GM21526 (cell line): ENCODE data around the gene ZCCHC7.

ENCODE experiments used
- ATAC-seq: cut with Tn5 transposase; IDR thresholded peaks from one replicate; pipeline ENCODE4 v1.9.1; 2021; ENCODE audit warnings: moderate library complexity; ENCODE audit not compliant: unreplicated experiment, low FRiP score

Gene ZCCHC7

DNA sequence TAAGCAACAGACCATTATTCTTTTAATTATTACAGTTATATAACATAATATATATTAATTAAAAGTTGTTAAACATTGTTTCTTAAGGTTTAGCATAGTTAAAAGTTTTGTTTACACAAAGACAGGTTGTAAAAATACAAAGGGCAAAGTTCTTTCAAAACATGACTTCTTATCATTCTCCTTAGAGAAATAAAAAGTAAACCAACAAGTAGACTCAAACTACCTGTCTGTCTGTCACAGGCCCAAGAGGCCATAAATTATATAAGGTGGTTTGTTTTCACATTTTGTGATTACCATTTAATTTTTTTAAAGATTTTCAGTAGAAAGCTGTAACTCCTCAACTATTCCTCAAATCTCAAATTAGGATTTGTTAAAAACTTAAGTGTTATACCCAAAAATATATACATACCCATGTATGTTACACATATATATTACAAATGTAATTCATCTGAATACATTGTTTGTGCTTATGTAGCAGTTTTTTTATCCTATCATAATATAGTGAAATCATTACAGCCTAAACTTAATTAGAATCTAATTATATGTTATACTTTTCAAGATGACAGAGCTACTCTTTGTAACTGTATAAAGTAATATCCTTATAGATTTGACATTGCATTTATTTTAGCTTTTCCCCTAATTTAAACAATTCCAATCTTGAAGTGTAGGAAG lies 208.3 kb downstream of the ZCCHC7 start:
- ATAC-seq = no peak

DNA sequence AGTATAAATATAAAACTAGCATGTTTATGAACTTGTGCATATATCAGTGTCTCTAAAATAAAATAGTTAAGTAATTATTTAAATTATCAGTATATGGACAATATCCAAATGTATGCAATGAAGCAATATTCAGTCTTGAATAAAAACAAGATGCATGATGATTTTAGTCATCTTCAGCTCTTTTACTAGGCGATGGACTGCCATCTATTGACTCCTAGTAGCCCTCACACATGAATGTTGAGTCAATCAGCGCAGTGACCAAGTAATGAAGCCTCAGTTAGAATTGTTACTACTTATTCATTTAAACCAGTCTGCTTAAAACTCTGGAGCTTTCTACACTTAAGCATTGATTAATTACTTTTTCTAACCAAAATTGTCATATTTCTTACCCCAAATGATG lies 209.2 kb downstream of the ZCCHC7 start:
- ATAC-seq = no peak

DNA sequence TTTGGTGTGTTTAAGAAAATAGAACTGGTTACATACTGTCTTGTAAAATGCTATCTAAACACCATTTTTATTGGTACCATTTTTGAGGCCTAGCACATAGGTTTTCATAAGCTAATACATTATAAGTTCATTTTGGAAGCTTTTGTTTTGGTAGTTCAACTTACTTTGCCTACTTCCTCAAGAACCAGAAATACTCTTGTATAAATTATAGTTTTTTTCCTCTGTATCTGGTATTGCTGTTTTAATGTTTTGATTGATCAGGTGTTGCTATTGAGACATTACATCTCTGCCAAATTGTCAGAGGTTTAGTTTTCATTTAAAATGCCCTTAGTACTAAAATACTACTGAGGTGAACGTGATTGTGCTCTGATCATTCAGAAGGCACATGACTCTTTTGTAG lies 211.5 kb downstream of the ZCCHC7 start:
- no peak for ATAC-seq

DNA sequence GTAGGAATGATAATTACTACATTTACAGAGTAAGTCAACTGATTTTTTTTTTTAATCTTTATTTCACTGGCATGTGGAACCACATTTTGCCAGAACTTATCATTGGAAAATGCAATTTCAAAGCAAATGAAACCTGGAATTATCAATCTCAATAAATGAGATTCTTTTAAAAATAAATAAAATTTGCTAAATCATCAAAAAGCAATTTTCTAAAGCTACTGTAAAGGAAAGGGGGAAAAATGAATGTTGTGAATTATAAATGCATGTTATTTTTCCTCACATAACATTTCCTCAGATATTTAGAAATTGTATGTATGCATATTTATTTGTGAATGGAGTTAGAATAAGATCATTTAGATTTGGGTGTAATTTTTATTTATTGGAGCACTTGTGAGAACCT lies 212.2 kb downstream of the ZCCHC7 start:
- ATAC-seq = no peak

DNA sequence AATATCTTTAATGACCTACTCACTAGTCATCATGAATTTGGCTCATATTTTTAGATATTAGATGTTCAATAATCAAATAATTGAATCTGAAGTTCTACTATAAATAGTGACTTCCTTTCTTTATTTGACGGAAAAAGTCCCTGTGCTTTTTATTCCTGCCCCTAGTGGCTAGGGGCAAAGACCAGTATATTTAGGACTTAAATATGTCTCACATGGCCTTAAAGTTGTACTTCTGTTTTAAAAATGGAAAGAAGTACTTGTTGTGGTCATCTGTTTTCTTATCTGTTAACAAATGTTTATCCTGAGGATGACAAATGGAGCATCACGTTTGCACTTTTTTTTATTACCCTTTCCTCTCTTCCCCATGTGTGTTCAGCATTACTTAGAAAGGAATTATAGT lies 212.9 kb downstream of the ZCCHC7 start:
- ATAC-seq = no peak

DNA sequence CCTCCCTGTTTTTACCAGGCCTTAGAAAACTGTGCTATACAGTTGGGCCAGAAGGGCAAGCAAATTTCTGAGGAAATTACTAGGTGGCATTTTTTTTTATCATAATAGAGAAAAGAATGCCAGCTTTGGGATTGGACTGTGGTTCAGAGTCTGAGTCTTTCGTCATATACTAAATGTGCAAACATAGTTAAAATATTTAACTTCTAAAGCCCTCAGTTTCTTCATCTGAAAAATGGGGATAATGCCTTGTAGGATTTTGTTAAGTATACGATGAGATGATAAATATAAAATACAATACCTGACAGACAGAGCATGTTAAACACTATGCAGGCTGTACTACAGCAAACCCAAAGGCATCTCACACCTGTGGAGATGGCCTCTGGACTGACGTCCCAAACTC lies 214.9 kb downstream of the ZCCHC7 start:
- no peak for ATAC-seq

DNA sequence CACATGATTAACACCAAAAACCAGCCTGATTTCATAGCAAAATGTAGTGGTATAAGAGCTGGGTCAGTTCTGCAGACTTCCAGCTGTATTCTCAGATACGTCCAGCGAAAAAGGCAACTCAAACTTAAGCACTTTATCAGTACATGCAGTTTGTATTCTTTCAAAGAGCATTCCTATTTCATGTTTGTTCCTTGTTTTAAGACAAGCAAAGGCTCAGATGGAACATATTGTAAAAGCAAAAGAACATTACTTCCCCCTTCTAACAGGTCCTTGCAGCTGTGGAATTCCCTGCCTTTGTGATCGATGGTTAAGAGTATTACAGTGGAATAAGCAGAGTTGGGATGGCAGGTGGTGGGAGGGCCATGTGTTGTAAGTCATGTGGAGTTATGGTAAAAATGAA lies 215.8 kb downstream of the ZCCHC7 start:
- ATAC-seq = no peak

DNA sequence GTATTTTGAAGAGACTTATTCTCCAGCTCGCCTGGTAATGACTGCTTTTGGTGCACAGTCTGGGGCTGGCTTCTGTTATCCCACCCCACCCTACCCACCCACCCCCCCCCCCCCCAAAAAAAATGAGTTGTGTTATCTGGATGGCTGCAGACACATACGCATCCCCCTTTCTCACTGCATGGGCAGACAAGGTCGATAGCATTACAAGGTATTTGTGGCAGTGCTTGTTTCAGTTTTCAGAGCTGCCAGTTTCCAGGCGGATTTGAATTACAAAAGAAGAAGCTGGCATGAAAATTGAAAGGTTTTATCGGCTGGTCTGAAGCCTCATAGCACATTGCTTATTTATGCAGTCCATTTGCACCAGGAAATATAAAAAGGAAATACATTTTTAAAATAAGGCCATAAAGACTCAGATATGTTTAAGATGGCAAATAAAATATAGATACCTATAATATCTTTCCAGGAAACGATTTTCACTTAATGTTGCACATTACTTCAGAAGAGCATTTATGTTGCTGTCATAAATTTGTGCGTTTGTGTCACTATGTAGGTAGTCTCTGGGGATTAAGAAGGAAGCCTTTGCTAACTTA lies 217.0 kb downstream of the ZCCHC7 start:
- ATAC-seq = no peak

DNA sequence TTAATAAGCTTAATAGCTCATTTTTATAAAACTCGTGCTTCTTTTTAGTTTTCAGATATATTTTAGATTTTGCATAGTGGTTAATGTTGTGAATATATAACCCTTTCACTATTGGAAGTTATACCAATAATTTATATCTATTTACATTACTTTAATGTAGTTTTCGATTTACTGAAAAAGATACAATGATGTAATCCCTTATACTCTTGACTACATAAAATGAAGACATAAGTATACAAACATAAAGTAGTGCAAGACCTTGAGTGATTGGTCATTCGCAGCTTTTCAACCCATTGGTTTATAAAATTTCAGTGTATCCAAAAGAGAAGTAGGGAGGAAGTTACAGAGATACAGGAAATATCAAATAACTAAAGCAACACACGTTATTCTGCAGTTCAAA lies 217.8 kb downstream of the ZCCHC7 start:
- ATAC-seq = no peak

DNA sequence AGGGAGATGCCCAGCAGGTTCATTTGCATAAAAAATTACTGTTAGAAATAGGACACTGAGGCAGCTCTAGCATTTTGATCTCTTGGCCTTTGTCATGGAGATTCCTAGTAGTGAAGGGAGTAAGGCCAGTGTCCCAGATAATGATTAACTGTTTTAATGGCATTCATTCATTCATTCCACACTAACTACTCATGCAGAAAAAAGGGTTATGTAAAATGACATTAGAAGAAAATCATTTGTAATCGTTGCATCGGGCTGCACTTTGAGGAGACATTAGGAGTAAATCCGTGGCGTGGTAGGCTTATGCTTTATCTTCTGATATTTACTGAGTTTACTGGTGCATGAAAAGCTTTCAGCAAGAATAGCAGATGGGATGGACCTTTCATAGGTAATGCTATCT lies 219.5 kb downstream of the ZCCHC7 start:
- no peak for ATAC-seq

DNA sequence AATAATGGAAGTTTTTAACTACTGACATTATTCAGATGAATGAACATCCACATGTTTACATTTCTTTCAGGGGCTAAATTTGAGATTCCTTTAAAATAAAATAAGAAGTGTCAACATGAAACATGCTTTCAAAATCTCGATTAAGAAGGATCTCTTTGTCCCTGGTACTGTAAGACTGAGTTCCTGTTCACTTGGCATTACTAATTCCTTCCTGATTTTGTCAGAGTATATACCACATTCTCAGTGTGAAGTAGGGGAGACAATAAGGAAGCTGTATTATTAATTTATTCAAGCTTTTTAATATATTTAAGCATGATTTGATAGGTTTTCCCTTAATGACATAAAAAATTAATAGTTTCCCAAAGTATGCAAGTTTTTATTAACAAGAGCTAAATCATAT lies 220.6 kb downstream of the ZCCHC7 start:
- no peak for ATAC-seq

DNA sequence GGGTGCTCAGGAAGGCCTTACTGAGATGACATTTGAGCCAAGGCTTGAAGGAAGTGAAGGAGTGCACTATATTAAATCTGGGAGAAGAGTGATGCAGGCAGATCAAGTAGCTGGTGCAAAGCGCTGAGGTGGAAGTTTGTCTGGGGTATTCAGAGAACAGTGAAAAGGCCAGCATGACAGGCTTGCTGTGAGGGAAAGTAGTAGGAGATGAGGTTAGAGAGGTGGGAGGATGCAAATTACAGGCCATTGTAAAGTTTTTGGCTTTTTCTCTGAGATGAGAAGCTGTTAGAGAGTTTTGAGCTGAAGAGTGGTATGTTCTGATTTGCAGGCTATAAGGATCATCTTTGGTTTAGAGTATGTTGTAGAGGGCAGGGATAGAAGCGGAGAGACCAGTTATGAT lies 221.3 kb downstream of the ZCCHC7 start:
- ATAC-seq = no peak

DNA sequence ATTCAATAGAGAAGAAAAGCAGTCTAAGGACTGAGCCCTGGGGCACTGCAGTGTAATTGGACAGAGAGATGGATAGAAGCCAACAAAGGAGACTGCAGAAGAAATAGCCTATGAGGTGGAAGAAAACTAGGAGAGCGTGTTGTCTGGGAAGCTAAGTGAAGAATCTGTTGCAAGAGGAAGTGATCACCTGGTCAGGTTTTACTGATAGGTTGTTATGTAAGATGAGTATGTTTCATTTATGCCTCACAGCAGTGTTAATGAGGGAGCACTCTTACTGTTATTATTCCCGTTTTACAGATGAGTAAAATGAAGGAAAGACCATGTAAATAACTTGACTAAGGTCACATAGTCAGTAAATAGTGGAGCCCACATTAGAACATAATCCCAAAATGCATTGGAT lies 222.1 kb downstream of the ZCCHC7 start:
- ATAC-seq = no peak

DNA sequence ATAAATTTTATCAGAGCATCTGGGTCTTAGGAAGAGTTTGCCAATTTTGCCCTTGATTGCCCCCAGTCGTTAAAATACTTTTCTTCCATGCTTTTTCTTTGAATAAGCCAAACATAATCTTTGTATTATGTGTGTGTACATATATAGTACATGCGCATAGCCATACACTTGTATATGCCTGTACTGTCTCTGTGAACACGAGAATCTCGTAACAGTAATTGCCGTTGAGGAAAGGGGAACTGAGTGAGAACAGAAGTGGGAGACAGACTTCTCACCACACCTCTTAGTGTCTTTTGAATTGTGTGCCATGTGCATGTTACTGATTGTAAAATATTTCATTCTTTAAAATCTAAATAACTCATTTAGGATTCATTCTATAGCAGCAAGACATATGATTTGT lies 222.5 kb downstream of the ZCCHC7 start:
- no peak for ATAC-seq

DNA sequence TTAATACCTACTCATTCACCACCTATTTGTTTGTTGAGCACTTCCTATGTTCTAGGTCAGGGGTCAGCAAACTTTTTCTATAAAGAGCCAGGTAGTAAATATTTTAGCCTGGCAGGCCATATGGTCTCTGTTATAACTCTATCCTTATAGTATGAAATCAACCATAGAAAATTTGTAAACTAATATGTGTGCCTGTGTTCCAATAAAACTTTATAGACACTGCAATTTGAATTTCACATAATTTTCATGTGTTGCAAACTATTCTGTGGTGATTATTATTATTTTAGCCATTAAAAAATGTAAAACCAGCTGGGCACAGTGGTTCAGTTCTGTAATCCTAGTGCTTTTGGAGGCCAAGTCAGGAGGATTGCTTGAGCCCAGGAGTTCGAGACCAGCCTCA lies 223.3 kb downstream of the ZCCHC7 start:
- no peak for ATAC-seq

DNA sequence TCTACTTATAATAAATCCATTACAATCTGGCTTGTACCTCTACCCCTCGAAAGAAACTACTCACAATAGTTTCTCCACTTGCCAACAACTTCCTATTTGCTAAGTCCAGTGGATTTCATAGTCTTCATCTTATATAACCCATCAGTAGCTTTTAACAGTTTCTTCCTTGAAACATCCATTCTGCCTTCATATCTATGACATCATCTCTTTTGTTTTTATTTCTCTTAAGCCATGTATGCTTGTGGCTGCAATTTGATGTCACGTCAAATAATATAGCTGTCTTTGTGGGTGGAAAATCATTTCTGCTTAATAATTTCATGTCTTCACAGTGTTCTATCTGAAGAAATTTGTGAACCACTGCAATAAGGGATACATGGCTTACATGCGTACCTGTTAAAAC lies 224.7 kb downstream of the ZCCHC7 start:
- no peak for ATAC-seq

DNA sequence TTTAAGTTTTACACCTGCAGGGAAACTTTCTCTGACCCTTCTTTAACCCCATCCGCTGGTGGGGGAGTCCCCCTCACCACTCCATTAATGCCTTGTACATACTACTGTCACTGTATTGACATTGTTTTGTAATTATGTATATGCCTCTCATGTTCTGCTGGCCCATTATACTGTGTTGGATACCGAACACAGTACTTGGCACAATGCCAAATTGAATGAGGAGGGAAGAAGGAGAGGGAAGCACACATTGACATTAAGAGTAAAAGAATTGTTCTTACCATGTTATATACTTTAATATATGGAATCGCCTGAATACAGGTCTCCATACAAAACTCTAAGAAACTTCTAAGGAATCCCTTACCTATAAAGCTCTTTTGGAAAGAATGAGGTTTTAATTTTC lies 228.5 kb downstream of the ZCCHC7 start:
- ATAC-seq = no peak

DNA sequence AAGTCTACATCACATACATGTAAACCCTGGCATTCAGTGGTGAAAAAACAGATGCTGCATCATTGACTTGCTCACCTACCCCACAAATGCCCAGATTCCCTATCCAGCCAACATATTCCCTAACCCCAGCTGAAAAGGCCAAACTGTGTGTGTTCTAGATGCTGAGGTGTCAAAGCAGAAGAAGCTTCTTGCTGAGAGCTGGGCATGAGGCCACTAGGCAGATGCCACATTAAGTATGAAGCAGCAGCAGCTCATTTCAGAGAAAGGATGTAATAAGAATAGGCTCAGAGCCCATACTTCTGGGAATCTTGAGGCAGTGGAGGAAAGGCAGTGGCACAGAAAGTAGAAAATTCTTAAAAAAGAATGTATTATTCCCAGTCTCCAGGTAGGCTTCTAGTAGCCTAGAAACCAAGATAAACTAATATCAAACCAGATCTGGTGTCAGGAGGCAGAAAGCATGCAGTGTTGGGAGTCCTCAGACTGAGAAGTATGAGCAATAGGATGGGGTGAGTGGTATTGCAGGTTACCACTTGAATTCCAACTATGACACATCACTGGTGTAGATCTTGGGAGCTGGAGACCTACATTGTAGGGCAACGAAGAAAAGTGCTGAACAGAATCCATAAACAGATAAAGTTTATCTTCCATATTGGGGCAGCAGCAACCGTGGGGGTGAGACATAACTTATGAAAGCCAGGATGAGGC lies 230.3 kb downstream of the ZCCHC7 start:
- ATAC-seq = no peak

DNA sequence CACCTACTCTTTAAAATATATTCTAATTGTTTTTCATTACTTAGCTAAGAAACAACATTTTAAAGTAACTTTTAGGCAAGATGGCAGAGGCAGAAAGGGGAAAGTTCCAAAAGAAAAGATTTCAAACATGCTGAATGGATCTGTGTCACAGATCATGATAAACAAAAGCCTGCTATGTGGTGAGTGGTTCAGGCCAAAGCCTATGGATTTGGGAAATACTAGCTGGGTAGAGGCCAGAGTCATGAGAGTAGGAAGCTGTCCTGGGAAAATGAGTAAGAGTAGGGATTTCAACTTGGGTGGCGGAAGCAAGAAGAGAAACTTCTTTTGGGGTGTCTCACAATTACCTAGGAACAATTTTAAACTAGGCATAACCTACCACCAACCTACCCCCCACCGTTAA lies 233.4 kb downstream of the ZCCHC7 start:
- ATAC-seq = no peak

DNA sequence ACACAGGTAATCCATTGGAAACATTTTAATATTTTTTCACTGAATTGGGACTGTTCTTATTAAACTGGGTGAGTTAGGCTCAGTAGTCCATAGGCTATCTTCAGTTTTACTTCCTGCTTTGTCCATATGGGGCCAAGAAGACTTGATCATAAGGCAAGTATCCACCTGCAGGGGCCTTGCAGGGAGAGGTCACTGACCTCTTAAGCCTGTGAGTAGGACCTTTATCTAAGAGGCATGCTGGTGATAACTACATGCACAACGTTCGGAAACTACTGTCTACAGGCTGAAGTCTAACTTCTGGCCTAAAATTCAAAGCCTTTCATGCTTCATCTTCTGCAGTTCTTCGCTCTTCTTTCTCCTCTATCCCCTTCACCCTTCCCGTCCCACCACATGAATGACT lies 242.1 kb downstream of the ZCCHC7 start:
- ATAC-seq = no peak

DNA sequence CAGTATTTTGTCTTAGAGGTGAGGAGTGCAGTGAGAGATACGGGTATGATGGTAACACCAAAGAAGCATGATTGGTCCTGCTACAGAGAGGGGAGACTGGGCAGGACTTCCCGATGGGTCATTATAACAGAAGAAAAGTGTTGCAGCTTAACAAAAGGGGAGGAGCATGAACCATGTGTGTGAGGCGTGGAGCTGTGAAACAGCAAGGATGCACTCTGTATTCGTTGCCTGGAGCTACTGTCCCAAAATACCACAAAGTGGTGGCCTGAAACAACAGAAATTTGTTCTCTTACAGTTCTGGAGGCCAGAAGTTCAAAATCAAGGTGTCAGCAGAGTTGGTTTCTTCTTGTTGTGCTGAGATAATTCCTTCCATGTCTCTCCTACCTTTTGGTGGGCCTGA lies 242.8 kb downstream of the ZCCHC7 start:
- no peak for ATAC-seq

DNA sequence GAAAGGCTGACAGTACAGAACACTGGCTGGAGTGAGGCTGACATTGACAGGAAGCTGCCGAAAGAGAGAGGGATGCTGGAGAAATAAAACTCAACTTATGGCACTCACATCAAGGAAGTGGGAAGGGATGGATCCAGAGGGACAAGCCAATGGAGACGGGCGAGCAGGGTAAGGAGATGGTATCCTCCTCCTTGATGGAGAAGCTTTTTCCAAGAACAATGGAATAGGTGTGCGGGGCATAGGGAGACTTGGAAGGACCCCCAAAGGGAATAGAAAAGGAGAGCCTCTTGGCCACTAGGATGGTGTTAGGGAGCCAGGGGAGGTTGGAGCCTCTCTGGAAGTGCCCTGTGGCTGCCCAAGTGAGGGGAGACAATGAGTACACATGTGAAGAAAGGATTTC lies 243.8 kb downstream of the ZCCHC7 start:
- no peak for ATAC-seq
